HG03097 (cell line): ENCODE data around the gene RIOK2.
"Not testable (repeated sequence)": the region's sequence is repeated elsewhere in the genome, so short reads cannot be mapped to it uniquely, and the experiment has no call there.

Source experiments
- ATAC-seq: cut with Tn5 transposase; IDR thresholded peaks from one replicate; pipeline ENCODE4 v1.9.1; 2021; ENCODE audit not compliant: unreplicated experiment, low FRiP score

Gene RIOK2

DNA sequence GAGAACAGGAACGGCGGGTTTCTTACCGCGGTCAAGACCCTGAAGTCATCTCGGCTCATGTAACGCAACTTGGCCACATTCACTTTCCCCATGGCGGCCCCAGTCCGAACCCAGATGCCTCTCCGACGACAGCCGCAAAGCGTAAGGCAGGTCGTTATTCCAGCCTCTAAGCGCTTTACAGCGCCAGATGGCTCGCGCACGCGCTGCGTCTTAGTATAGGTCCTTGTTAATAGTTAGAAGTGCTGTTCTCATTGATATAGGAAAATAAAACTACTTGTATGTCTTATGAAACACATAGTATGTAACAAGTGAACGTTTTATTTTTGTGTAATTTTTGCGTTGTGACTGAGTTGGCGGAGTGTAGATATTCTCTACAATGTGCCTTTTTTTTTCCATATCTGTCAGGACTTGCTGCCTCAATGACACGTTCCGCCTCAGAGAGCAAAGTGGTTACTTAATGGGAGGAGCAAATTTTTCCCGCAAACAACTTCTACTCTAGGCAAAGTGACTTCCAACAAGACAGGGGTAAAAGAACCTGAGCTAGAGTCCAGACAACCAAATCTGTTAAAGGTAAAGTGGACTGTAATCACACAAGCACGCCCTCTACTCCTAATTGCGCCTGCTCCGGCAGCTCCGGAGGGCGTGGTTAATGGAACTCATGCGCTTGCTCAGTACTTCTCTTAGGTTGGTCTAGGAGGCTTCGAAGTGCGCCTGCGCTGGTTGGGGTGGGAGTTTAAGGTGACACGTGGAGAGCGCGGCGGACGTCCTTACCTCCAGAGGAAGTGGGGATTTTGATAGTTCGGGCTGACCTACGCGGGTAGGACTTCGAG, at the start of gene RIOK2:
Gene RIOK2 (minus strand): TSS at position 148 of the 830 bp plus-strand sequence. CDS start 56 bp downstream, at position 92.
- peak; percentile 94 for ATAC-seq

DNA sequence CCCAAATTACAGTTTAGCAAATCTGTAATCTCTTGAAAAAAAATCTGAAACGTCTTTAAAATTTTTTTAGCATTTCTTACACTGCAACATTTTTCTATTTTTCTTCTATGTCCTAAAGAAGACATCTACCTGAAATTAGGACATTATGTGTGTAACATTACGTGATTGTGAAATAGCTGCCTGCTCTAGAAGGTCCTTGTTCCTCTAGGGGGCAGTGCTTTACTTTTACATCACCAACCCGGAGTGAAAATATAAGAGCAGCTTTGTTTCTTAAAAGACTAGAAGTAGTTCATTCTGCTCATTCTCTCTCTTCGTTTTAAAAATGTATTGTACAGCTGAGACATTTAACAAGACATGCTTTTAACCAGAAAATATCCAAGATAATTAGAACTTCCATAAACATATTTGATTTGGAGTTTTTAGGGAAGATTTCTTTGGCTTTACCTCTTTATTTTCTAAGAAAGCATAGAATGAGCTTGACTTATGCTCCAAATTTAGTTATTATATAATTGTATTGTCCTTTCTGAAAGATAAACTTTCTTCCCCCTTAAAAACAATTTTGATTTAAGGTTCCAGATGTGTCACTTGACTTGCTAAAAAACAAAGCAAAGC, 48.1 kb upstream of the RIOK2 start:
- ATAC-seq, result peak; percentile 71

DNA sequence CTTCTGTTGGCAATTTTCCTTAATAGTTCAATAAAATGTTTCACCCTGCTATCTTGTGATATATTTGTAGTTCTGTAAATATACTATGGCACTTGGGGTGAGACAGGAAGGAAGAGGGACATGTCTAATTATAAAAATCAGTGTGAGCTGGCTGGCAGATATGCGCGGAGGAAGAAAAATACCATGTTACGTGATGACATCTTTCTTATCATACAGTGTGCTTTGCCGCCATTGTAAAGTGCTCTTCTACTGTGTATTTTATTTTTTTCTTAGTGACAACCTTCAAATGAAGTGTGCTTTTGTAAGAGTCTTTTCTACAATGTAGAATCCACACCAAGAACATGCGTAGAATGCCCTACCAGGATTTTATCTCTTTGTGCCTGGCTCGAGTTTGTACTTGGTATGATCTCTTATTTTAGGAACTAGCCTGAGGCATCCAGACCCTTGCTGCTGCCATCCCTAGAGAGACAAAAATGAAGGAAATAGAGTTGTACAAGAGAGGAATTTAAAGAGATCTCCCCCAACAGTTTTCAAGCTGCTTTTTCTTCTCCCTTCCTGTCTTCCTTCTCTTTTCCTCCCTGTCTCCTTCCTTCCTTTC, 46.7 kb upstream of the RIOK2 start:
- ATAC-seq, result no peak

DNA sequence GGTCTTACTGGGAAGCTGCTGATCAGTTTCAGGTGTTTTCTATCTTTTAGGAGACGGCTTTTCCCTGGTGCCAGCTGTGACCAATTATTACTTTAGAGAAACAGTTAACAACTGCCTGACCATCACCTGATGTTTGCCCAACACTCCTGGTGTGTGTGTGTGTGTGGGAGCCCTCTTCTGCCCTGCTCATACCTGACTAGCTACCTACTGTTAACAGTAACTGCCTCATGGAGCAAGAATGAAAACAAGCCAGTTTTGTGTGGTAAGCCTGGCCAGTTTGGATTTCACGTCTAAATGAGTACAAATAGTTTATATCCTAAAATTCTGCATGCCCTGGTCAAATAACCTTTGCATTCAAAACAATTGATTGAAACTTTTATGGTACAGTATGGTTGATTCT, 46.1 kb upstream of the RIOK2 start:
- ATAC-seq, result no peak

DNA sequence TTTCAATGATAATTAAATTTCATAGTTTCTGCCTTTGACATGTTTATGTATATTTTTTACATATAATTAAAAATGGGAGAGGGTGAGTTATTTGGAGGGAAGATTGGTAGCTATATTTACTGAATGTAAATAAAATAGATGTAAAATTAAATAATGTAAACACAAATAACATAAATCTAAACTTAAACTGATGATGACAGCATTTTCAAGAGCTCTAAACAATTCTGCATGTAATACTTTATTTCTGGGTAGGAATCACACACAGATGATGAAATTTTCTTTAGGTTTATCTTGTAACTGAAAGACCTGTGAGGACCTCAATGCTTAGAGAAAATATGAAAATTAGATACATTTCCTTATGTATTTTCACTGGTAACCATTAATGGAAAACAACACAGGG, 42.2 kb upstream of the RIOK2 start:
- ATAC-seq, result no peak

DNA sequence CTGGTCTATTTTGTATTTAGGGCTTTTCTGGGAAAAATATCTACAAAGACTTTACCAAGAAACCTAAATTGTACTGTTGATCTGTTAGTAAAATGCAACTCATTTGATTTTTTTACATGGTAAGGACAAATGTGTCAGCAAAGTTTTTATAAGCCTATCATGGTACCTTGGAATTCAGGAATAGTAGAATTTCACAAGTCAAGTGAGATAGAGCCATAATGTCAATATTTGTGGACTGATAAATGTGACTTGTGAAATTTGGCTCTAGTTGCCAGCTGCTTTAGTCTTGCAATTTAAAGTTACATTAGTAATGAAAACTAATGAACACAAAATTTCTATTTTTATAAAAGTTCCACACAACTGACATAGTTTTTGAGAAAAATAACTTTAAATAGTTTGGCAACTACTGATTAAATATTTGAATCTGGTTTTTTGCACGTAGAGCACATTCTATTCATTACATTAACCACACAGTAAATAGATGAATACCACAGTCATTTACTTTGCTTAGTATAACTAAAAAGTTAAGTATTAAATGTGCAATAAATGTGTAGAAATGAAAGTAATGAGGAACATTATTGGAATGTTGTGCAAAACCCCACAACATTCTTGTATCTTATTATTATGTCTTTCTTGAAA, 41.2 kb upstream of the RIOK2 start:
- no peak for ATAC-seq

DNA sequence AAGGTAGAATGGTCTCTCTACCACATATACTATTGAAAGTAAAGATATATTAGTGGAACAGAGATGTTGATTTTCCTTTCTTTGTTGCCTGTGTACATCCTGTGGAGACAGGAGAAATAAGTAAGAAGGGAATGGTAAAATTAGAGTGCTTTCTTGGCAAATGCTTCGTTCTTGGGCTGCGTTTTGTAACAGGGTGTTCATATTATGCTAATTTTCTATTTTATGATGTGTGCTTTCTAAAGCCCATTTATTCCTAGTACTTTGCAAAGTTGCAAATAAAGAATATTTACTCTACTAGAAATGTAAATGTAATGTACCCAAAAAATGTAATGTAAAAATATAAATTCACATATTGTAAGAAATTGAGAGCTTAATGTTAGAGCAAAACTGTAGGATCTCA, 40.5 kb upstream of the RIOK2 start:
- ATAC-seq, result no peak

DNA sequence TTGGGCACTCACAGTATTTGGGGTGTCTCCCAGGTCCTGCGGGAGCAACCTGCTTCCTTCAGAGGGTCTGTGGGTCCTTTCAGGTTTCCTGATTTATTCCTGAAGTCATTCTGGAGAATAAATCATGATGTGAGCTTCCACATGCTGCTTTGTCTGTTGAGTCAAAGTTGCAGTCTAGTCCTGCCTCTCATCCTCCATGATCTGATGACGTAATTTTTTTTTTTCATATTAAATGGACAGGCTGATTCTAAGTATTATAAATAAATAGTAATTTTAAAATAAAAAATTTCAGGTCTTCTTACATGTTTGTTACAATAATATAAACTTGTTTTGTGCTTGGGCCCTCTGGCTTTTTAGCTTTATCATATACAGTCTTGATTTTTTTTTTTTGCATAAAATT, 26.3 kb upstream of the RIOK2 start:
- no peak for ATAC-seq

DNA sequence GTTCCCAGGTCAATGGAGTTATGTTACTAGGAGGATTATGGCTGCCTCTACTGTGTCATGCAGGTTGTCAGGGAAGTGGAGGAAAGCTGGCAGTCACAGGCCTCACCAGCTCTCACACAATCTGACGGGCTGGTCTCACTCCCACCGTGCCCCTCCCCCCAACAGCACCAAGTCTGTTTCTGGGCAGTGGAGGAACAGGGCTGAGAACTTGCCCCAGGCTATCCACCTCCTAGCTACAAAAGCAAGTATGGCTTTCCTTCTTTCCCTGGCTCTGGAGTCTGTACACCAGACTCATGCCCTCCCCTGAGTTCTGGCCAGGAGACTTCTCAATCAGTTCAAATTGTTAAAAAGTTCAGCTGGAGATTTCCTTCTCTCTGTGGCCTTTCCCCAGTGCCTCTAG, 25.7 kb upstream of the RIOK2 start:
- ATAC-seq, result no peak

DNA sequence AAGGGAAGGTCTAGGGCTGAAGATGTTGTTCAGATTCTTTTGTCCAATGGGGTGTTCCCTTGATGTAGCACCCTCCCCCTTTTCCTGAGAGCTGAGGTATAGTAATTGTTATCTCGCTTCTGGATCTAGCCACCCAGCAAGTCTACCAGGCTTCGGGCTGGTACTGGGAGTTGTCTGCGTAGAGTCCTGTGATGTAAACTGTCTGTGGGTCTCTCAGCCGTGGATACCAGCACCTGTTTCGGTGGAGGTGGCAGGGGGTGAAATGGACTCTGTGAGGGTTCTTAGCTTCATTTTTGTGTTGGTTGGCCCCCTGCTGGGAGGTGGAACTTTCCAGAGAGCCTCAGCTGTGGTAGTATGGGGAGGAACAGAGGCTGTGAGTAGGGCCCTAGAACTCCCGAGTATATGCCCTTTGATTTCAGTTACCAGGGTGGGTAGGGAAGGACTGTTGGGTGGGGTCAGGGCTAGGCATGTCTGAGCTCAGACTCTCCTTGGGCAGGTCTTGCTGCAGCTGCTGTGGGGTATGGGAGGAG, 25.2 kb upstream of the RIOK2 start:
- no peak for ATAC-seq

DNA sequence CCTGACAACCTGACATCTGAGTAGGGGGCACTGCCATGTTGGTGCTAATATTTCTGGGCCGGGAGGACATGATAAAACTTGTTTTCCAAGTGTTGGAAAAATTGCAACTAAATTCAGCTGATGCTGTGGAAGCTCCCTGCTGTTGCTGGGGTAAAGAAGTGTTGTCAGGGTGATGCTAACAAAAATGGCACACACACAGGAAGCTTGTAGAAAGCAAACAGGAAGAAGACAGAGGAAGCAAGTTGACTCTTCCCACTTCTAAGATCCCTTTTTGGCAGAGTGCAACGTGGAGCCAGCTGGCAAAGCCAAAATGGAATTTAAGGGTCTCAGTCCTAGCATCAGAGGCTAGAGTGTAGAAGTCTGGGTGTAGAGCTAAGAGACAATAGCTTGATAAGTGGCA, 11.3 kb upstream of the RIOK2 start:
- ATAC-seq, result no peak

DNA sequence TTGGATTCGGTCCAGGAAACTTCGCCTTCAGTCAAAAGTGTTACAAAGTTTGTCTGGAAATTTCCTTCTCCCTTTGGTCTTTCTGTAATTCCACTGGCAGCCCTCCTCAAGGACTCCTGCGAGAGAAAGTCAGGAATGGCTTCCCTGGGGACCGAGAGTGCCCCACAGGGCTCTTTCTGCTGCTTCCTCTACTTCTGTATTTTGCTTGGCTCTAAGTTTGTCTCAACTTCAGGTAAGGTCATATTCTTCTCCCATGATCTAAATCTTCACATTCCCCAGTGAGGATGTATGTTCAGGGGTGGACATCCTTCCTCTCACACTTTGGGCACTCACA, 10.3 kb upstream of the RIOK2 start:
- no peak for ATAC-seq

DNA sequence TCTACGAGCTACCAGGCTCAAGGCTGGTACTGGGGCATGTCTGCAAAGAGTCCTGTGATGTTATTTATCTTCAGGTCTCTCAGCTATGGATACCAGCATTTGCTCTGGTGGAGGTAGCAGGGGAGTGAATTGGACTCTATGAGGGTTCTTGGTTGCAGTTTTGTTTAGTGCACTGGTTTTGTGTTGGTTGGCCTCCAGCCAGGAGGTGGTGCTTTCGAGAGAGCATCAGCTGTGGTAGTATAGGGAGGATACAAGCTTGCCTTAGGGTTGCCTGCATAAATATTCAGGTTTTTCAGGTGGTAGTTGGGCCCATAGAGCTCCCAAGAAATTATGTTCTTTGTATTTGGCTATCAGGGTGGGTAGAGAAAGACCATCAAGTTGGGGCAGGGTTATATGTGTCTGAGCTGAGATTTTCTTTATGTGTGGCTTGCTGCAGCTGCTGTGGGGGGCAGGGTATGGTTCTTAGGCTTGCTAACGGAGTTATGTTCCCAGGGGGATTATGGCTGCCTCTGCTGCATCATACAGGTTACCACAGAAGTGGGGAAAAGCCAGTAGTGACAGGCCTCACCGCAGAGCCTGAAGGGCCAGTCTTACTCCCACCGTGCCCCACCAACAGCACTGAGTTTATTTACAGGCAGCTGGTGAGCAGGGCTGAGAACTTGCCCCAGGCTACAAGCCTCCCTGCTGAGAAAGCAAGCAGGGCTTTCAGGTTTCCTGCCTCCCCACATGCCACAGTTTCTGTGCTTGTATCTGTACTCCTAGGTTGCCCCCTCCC, 9.7 kb upstream of the RIOK2 start:
- peak; percentile 85 for ATAC-seq

DNA sequence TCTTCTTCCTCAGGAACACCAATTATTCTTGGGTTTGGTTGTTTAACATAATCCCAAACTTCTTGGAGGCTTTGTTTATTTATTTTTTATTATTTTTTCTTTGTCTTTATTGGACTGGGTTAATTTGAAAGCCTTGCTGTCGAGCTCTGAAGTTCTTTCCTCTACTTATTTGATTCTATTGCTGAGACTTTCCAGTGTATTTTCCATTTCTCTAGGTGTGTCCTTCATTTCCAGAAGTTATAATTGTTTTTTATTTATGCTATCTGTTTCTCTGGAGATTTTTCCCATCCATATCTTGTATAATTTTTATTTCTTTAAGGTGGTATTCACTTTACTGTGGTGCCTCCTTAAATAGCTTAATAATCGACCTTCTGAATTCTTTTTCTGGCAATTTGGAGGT, 8.8 kb upstream of the RIOK2 start:
- no peak for ATAC-seq

DNA sequence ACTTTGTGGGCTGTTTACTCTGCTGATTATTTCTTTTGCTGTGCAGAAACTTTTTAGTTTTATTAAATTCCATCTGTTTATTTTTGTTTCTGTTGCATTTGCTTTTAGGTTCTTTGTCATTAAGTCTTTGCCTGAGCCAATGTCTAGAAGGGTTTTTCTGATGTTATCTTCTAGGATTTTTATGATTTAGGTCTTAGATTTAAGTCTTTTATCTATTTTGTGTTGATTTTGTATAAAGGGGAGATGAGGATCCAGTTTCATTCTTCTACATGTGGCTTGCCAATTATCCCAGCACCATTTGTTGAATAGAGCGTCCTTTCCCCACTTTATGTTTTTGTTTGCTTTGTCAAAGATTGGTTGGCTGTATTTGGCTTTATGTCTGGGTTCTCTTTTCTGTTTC, 6.5 kb upstream of the RIOK2 start:
- ATAC-seq, result not testable (repeated sequence)

DNA sequence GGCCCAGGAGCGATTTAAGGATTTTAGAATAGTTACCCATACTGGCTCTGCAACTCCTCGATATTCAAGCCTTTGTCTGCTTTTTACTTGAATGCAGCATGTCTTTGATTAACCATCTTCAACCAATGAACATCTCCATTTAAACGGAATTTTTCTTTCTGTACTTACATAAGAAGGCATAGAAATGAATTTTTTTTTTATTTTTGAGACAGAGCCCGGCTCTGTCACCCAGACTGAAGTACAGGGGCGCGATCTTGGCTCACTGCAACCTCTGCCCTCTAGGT, 825 bp upstream of the RIOK2 start:
- no peak for ATAC-seq

DNA sequence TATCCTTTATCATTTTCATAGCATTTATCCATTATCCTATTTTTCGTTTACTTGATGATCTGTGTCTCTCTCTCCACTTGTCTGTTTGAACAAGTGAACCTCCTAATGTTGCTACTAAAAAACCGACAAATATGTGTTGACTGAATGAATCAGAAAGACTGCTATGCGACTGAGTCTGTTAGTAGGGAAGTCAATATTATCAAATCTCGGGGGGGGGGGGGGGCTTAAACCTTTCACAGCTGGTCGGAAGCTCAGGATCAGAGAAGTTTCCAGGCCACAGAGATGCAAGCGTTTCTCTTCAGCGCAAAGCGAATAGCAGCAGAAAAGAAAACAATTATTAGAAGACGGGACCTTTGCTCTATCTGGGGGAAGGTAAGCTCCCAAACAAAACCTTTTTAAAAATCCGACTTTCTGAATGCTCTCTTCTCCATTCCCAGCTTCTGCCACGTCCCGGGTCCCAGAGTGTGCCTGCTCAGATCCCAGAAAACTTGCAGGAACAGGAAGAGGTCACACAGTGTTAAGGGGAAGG, 412 bp downstream of the RIOK2 start:
- ATAC-seq, result no peak

DNA sequence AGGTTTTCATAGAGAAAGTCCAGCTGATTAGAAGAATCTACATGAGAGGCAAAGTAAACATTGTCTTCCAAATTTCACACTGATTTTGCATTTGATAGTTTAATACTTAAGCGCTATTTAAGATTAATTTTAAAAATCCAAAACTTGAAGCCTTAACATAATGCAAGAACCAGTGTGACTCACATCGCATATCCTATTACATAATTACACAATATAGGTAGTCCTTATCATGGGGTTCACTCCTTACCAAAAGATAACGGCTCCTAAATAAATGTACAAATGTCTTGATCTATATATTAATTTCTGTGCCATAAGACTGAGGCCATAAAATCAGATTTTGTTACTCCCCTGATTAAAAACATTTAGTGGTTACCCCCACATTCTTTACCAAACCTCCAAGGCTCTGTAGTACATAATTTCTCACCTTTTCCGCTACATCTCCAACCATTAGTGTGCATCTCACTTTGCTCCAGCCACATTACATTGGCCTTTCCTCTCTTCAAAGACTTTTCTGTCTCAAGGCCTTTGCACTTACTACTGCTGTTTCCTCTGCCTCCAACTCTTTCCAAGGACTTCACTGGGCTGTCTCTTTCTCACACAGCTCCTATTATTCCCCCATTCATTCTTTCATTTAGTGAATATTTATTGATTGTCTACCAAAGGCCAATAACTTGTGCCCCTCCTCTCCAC, 1.0 kb downstream of the RIOK2 start:
- no peak for ATAC-seq

DNA sequence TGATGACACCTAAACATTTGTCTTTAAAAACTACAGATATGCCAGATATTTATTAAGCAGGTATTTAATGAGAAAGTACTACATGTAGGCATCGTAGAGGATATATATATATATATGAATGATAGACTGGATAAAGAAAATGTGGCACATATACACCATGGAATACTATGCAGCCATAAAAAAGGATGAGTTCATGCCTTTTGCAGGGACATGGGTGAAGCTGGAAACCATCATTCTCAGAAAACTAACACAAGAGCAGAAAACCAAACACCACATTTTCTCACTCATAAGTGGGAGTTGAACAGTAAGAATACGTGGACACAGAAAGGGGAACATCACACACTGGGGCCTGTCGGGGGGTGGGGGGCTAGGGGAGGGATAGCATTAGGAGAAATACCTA, 3.6 kb downstream of the RIOK2 start:
- ATAC-seq, result not testable (repeated sequence)

DNA sequence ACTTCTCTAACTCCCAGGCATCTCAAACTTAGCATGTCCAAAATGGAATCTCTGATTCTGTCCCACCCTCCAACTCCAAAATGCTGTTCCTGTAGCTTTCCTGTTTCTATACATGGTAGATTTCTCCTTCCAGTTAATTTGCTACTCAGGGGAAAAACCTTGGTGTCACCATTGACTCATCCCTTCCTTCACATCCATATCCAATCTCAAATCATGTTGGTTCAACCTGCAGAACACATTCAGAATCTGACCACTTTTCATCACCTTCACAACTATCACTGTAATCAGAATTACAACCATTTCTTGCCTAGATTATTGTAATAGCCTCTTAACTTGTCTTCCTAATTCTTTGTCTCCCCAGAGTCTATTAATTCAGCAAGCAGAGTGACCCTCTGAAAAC, 10.8 kb downstream of the RIOK2 start:
- ATAC-seq, result no peak
